Bladder microvascular endothelial cell (primary cell): ENCODE data around the gene SHB. TPM values are rescaled to one million over a fixed set of nuclear protein-coding genes. Genes with fewer than 3 reads are reported as not detected.

ENCODE experiments used
- total RNA-seq: library from RNA; depleted of rRNA; stranded (reverse); fragments of >200 nt; gene quantifications from 2 replicates; pipeline ENCODE4 v1.2.3, GENCODE V29; 2014

Gene SHB, protein sequence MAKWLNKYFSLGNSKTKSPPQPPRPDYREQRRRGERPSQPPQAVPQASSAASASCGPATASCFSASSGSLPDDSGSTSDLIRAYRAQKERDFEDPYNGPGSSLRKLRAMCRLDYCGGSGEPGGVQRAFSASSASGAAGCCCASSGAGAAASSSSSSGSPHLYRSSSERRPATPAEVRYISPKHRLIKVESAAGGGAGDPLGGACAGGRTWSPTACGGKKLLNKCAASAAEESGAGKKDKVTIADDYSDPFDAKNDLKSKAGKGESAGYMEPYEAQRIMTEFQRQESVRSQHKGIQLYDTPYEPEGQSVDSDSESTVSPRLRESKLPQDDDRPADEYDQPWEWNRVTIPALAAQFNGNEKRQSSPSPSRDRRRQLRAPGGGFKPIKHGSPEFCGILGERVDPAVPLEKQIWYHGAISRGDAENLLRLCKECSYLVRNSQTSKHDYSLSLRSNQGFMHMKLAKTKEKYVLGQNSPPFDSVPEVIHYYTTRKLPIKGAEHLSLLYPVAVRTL
- 14.2 and 35.2 TPM in 2 replicates for total RNA-seq

DNA sequence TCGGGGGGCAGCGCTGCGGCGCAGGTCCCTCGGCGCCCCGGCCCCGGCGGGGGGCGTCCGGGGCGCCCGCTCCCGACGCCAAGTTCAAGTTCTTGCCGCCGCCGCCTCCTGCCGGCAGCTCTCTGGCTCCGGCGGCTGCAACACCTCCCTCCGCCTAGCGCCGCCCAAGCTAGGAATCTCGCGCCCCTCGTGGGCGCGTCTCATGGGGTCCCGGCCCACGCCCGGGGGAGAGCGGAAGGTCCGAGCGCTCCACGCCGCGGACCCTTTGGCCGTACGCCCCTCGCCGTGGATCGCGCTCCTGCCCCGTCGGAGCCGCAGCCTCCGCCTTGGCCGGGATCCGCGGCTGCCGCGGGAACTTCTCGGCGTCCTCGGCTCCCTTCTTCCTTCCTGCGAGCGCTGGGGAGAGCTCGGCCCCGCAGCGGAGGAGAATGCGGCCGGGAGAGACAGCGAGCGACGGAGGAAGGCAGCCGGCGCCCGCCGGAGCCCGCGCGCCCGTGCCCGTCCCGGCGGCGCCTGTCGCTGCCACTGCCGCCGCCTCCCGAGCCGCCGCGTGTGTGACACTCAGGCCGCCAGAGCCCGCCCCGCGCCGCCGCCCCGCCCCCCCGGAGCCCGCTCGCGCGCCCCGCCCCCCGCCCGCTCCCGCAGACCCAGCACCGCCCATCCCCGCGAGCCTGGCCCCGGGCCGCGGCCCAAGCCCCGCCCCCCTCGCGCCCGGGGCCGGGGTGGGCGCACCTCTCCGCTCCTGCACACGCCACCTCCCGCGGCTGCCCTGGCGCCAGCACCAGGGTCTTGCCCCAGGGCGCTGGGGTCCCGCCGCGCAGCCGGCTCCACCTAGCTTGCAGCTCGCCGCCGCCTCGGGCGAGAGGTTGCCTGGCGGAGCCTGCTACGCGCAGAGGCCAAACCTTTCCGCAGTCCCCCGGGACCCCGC is at the start of gene SHB:
TSS of gene SHB (minus strand) at position 527 of the 928 bp plus-strand sequence. CDS start 582 bp downstream, outside the sequence.

DNA sequence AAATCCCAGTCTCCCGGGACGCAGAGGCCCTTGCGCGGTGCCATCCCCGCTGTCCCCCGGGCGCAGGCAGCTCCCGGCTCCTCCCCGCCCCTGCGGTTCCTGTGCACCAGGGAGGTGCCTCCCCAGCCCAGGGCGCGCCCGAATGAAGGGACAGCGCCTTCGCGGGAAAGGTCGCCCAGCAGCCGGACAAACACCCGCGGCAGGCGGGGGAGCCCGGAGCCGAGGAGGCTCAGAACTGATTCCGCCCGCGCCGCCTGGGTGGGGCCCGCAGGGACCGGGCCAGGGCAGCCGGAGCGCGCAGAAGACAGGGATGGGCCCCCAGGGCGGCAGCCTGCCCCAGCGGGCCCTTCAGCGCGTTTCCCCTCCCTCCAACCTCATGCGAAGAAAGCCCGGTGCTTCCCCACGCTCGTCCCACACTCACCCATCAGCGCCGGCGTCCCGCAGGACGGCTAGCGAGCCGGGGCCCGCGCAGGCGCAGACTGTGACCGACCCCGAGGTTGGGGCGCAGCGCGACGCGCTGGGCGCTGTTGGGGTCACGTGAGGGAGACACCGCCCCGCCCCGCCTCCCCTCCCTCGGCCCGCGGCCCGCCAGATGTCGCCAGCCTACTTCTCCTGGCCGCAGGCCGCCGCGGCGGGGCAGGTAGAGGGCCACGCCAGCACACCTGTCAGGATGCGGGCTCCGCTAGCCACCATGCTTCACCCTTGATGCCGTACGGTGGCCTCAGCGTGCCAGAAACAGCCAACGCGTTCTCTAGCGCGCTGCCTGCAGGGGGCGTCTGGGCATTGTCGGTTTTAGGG is 165.2 kb downstream of the SHB start, which contains the start of gene SLC25A51:
TSS of gene SLC25A51 (minus strand) at position 481 of the 798 bp plus-strand sequence. CDS start 15,577 bp downstream, outside the sequence.

Other genes with a start within 250 kb of the SHB start
- 49.7 and 65.5 TPM in 2 replicates for gene SLC25A51, start 165.1 kb downstream of the SHB start, total RNA-seq